T47D (cell line): ENCODE data around the gene KIZ.

Experiments used
- DNase-seq, 2 experiments: peaks; one replicate each; pipeline versions ENCODE4 v3.0.0 to v3.0.0-alpha.2; 2011 to 2012; ENCODE audit warnings: low read depth in 1 of 2, low spot score in 1 of 2
- JUND ChIP-seq: IDR thresholded peaks from 2 replicates; pipeline ENCODE4 v1.6.1; 2012; ENCODE audit warnings: low read depth
- in situ Hi-C: cut with HindIII; loops from 2 replicates; pipeline ENCODE4 v1.10.0; 2016; ENCODE audit warnings: low sequenced_read_pairs, low pct_unique_long_range_greater_than_20kb

Gene KIZ

DNA sequence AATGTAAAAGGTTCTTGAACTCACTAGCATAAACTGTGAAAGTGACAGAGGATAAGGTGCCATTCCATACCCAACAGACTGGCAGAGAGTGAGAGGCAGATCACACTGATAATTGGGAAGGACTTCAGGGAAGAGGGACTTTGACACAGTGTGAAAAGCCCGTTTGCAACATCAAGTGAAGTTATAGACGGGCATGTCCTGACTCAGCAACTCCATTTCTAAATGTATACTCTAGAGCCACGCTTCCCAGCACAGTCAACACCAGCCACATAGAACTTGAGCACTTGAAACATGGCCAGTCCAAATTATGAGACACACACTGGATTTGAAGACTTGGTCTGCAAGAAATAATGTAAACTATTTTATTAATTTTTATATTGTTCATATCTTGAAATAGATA lies 131.3 kb downstream of the KIZ start:
- no peak for TF ChIP-seq JUND
- in situ Hi-C loops: no loop called here
- no peak for DNase-seq

DNA sequence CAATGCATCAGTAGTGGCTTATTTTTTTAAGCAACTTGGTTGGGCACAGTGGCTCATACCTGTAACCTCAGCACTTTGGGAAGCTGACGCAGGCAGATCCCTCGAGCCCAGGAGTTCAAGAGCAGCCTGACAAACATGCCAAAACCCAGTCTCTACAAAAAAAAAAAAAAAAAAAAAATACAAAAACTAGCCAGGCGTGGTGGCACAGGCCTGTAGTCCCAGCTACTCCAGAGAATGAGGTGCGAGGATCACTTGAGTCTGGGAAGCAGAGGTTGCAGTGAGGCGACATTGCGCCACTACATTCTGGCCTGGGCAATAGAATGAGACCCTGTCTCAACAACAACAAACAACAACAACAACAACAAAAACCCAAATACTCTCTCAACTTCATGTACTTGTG lies 132.5 kb downstream of the KIZ start:
- no peak for TF ChIP-seq JUND
- in situ Hi-C loops: no loop called here
- DNase-seq: no peak

DNA sequence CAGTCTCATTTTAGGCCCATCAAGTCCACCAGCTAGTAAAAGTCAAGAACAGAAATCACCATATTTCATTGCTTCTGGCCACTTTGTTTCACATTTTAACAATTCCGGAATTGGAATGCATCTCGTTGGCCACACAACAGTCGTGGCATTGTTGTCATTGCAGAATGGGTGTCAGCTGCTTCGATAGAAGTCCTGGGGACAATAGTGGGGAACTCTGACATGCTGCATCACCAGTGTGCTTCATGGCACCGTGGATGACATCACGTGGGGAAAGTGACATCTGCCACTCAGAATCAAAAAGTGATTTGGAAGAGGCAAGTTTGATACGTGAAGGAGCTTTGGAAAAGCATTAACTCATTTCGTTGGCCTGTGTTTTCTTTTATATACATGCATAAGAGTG lies 133.5 kb downstream of the KIZ start:
- DNase-seq: no peak
- no peak for TF ChIP-seq JUND
- in situ Hi-C loops: no loop called here

DNA sequence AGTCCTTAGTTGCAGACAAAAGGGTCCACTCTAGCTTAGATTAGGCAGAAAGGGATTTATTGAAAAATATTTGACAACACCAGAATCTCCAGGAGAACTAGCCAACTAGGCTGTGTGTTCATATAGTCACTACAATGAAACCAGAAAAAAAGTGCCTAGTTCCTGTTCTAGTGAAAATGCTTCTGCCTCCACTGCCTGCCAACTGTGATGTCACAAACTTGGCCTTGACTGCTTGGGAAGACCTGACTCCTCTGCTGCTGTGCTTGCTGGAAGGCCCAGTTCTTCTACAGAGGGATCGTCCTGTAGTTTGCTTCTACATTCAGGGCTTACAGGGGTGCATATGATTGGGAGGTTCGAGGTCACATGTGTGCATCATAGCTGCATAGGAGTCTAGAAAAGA lies 136.9 kb downstream of the KIZ start:
- DNase-seq: peak in 1 of 2 experiments; percentile 37
- in situ Hi-C loops: no loop called here
- TF ChIP-seq JUND: no peak

DNA sequence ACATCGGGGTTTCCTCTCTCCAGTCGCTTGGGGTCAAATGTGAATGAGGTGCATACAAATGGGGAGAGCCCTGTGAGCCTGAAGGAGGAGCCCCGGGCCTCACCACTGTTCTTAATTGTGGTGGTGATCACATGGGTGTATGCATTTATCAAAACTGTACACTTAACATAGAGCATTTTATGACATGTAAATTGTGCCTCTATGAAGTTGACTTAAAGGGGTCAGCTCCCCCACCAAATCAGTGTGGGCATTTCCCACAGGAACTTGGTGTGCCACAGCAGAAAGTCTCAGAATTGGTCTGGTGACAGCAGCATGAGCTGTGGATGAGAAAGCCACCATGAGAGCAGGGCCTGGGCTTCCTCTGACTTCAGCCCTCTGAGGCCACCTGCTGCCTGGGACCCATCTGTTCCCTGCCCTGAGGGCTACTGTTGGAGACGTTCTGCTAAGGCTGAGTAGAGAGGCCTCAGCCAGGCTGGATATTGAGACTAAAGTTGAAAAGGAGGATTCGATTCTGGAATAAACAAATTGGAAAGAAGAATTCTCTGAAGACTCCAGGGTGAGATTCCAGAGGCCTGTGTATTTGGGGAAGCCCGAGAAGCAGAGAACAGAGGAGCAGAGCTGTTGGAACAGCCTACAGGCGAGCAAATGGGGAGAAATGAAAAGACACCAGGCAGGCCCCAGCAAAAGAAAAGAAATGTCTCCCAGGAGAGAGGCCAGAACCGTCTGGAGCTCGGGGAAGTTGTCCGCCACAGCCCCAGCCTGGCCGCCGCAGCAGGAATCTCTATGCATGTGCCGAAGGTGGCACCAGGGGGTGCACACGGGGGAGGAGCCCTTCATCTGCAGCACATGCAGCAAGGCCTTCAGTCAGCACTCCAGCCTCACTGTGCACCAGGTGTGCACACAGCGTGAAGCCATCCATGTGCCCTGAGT lies 139.6 kb downstream of the KIZ start:
- no peak for TF ChIP-seq JUND
- DNase-seq: no peak
- in situ Hi-C loops: no loop called here

DNA sequence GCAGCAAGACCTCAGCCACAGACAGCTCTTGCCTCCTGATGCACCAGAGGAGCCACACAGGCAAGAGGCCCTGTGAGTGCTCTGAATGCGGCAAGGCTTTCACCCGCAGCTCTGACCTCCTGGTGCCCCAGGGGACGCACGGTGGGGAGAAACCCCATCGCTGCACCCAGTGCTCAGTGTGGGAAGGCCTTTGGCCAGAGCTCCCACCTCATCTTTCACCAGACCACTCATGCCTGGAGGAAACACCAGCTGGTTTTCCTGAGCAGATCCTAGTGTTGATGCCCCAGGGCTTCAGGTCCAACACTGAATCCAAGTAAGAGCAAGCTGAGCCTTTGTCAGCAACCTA lies 140.3 kb downstream of the KIZ start:
- in situ Hi-C loops: no loop called here
- no peak for TF ChIP-seq JUND

DNA sequence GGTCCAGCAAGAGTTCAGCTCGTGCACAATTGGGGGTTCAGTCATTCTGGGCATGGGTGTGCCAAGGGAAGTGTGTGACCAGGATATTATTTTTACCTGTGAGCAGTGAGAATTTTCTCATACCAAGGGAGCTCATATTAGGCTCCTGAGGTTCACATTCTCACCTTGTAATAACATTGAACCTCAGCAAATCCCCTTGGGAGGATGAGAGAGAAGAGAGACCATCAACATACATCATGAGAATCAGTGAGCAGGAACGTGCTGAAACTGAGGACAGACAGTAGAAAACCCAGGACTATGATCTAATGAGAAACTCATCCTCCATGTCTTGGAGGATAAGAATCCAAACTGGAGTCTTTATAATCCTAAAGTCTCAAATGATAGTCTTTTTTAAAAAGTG lies 143.9 kb downstream of the KIZ start:
- in situ Hi-C loops: no loop called here
- TF ChIP-seq JUND: no peak
- no peak for DNase-seq

More for the DNA sequence above, 140.3 kb downstream of the KIZ start:
- no peak for DNase-seq

DNA sequence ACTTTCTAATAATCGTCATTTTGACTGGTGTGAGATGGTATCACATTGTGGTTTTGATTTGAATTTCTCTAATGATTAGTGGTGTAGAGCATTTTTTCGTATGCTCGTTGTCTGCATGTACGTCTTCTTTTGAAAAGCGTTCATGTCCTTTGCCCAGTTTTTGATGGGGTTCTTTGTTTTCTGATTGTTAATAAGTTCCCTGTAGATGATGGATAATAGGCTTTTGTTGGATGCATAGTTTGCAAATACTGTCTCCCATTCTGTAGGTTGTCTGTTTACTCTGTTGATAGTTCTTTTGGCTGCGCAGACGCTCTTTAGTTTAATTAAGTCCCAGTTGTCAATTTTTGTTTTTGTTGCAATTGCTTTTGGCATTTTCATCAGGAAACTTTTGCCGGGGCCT lies 144.9 kb downstream of the KIZ start:
- in situ Hi-C loops: no loop called here
- TF ChIP-seq JUND: no peak
- DNase-seq: no peak

DNA sequence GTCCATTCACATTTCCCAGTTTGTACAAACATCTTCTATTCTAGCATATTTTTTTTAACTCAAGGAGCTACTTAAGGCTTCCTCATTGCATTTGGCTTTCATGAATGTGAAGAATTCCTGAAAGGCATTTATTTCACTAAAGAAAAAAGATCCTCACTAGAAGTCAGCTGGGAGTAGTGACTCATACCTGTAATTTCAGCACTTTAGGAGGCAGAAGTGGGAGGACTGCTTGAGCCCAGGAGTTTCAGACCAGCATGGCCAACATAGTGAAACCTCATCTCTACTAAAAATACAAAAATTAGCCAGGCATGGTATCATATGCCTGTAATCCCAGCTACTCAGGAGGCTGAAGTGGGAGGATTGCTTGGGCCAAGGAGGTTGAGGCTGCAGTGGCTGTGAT lies 146.4 kb downstream of the KIZ start:
- TF ChIP-seq JUND: no peak
- in situ Hi-C loops: no loop called here

DNA sequence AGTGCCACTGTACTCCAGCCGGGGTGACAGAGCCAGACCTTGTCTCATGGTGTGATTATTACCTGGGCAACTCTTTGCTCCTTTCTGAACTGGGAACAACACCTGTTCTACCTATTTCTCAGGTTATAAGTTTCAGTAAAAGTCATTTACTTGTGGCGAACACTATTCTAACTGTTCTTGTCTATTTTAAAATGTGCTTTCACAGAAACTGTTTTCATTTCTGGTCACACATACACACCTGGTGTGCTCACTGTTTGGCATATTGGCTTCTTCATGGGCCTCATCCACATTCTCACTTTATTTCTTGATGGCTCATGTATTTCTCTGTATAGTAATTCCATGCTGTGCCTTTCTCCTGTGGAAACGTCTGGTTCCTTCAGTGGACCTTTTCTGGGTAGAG lies 146.8 kb downstream of the KIZ start:
- no peak for TF ChIP-seq JUND
- in situ Hi-C loops: no loop called here
- DNase-seq: no peak

More for the DNA sequence above, 146.4 kb downstream of the KIZ start:
- no peak for DNase-seq

DNA sequence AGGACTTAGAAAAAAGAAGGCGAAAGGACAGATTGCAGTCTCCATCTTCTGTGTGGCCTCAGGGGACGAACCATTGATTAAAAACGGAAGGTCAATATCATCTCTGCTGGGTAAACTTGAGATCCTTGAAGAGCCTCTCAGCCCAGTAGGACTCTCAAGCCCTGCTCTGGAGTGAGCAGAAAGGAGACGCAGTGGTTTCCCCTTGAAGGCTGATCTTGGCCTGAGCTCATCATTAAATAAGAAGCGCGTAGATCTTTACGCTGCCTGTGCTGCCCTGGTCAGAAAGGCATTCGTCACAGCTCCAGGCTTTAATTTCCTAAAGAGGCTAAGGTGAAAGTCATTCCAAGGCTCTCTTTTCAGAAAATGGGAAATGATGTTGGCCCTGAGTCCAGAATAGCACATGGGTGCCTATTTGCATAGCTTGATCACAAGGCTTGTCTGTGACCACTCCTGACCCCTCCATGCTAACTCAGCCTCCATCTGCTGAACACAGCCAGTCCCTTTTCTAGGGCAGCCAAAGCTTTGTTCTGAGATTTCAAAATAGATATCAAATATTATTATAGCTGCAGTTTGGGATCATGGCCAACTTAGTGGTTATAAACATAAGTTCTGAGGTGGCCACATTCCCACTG lies 148.0 kb downstream of the KIZ start:
- in situ Hi-C loops: no loop called here
- TF ChIP-seq JUND: no peak

DNA sequence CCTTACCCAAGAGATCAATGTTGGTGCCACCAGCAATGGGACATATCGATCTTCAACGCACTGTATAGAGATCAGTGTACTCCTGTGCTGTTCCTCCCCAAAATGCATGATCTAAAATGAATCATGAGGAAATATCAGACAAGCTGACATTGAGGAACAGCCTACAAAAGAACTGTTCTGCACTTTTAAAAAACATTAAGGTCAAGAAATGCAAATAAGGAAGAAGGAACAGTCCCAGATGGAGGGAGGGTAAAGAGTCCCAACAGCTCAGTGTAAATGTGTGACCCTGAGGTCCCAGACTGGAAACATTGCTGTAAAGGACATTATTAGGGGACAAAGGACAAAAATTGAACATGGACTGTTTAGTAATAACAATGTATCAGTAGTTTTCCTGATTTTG lies 152.9 kb downstream of the KIZ start:
- TF ChIP-seq JUND: no peak
- DNase-seq: no peak
- in situ Hi-C loops: no loop called here

More for the DNA sequence above, 148.0 kb downstream of the KIZ start:
- no peak for DNase-seq

DNA sequence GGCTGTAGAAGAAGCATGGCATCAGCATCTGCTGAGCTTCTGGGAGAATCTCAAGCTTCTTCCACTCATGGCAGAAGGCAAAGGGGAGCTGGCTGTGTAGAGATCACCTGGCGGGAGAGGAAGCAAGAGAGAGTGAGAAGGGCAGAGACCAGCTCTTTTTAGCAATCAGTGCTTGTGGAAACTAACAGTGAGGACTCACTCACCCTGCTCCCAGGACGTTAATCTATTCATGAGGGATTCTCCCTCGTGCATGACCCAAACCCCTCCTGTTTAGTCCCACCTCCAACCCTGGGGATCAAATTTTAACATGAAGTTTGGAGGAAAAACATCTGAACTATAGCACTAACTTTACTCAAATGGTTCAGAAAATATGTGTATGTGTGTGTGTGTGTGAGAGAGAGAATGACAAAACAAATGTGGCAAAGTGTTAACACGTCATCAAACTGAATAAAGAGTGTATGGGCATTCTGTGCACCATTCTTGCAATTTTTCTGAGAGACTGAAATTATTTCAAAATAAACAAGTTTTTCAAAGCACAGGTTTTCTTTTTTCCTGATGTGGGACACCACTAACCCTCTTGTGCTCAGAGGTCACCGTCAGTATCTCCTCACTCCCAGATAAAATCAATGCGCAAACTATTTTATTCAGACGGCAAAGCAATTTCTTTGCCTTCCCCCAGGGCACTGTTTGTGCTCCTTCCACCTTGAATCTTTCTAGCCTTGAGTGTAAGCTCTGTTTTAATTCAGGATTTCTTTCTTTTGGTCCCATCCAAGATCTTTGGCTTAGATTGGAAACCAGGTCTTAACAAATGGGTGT lies 154.0 kb downstream of the KIZ start:
- no peak for TF ChIP-seq JUND
- in situ Hi-C loops: no loop called here
- DNase-seq: no peak
